ENCODE results near the gene TEAD1. TPM values are rescaled to one million over a fixed set of nuclear protein-coding genes. Genes with fewer than 3 reads are reported as not detected.

Gene TEAD1
- total RNA-seq, 2 donors from 2014 or later: 0.05 to 0.55 TPM

GRCh38 chr11:12838463-12839123 is 164.4 kb downstream of the TEAD1 start:
- DNase-seq (no peak), ATAC-seq (no peak)
- no peaks in the 10 kb centered on the region for H3K9me3 ChIP-seq (ENCODE audit: control insufficient read depth, low read length, poor library complexity, severe bottlenecking)
- H3K27ac Mint-ChIP-seq: no peak overlapping the region
- no peak overlapping the region for H3K4me3 Mint-ChIP-seq
- peaks cover 3% of the 10 kb centered on the region for H3K4me1 Mint-ChIP-seq
- H3K36me3 Mint-ChIP-seq (ENCODE audit: low read depth): no peaks in the 10 kb centered on the region
- peaks cover 29% of the 10 kb centered on the region for H3K27me3 Mint-ChIP-seq

DNA sequence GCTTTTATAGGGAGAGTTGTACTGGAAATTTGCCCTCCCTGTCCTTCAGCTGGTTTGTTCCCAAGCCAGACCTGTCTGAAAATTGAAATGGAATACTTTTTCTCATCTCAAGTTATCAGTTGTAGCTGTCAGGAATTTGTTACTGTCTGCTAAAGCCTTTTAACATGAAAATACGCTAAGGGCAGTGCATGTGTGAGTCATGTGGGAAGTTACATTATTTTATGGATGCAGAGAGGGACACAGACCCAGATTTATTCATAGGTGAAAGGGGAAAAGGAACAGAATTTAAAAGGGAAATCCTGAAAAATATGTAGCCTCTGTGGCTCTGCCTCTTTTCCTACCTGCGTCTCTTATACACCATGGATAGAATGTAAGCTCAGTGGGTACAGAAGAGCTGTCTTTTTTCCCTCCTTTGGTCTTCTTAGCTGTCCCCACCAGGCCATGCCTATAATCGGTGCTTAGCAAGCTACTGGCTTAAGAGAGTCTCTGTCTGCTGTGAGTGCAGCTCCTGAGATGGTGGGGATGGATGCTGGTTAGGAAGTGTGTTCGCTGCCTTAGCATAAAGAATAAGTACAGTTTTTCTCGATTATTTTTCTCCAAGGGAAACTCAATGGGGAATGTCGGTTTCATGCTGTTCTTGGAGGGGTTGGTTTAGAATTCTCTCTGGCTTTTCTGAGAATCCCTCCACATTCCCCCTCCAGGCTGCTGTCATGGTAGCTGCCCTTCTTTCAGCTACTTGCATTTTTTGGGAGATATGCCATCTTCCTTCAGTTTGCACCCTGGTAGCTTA is 166.8 kb downstream of the TEAD1 start:
- H3K27ac Mint-ChIP-seq: no peak overlapping the region

DNA sequence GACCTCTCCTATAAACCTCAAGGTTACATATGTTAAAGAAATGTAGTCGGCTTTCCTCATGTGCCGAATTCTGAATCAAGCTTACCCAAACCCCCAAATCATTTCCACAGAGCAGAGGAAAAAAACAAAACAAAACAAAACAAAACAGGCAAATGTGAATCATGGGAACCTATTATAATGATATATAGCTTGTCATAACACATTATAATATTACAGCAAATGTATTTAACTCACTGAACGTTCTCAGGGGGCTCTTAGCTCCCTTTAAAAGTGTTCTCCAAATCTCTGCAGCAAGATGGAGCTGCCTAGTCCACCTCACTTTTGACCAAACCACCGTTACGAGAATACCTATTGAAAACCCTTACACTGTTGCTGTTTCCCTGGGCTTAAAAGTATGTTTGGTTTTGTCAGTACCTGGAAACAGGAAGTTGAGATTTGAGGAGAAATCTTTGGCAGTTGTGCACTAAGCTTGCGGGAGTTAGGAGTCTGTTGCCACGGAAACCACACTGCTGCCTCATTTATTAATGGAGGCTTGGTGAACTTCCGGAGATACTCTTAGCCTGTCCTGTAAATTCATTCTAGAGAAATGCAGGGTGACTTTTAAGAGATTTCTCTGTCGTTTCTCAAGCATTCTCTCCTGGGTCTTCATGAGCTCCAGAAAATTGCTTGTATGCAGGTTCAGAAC is 167.9 kb downstream of the TEAD1 start:
- ATAC-seq: no peak
- no peak overlapping the region for H3K27ac Mint-ChIP-seq
- H3K9me3 ChIP-seq (ENCODE audit: control insufficient read depth, low read length, poor library complexity, severe bottlenecking): no peaks in the 10 kb centered on the region
- no peak for DNase-seq
- H3K4me3 Mint-ChIP-seq: no peak overlapping the region
- H3K27me3 Mint-ChIP-seq: peaks cover 13% of the 10 kb centered on the region
- no peaks in the 10 kb centered on the region for H3K36me3 Mint-ChIP-seq (ENCODE audit: low read depth)
- H3K4me1 Mint-ChIP-seq: peaks cover 3% of the 10 kb centered on the region

More for the DNA sequence above, 166.8 kb downstream of the TEAD1 start:
- H3K36me3 Mint-ChIP-seq (ENCODE audit: low read depth): no peaks in the 10 kb centered on the region
- DNase-seq (no peak), ATAC-seq (no peak)
- peaks cover 3% of the 10 kb centered on the region for H3K4me1 Mint-ChIP-seq
- H3K9me3 ChIP-seq (ENCODE audit: control insufficient read depth, low read length, poor library complexity, severe bottlenecking): no peaks in the 10 kb centered on the region
- peaks cover 5% of the 10 kb centered on the region for H3K27me3 Mint-ChIP-seq
- no peak overlapping the region for H3K4me3 Mint-ChIP-seq

DNA sequence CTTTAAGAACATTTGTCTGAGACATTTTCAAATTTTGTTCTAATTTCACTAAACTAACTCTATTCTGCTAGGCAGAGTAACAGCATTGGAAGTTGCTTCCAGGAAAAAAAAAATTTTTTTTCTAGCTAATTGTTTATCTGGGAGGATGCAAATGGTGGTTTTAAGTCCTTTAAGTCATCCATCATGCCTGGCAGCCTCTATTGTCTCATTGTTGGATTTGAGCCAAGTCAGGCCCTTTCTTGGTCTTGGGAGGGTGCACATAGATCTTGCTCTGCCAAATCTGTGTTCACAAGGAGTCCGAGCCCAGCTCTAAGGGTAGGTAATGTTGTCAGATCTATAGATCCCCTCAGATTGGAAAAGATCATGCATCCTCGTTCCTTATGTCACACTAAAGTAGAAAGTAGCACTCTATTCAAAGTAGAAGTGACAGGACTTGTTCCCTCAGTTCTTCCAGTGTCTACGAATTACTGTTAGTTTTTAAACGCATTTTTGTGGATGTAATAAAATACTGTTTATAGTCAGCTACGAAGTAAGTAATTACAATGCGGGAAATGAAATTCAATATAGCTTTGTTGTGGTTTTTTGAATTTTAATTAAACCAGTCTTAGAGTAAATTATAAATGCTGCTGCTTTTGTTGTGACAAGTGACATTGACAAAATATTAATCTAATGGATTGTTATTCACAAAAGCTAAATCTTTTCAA is 168.9 kb downstream of the TEAD1 start:
- Mint-ChIP-seq H3K27me3 (peaks cover 18% of the 10 kb centered on the region), H3K27ac (no peak overlapping the region), H3K36me3 (ENCODE audit: low read depth) (no peaks in the 10 kb centered on the region), H3K4me3 (no peak overlapping the region), H3K4me1 (peaks cover 3% of the 10 kb centered on the region)
- ATAC-seq: no peak
- H3K9me3 ChIP-seq (ENCODE audit: control insufficient read depth, low read length, poor library complexity, severe bottlenecking): no peaks in the 10 kb centered on the region
- DNase-seq: no peak

- H3K9me3 ChIP-seq (ENCODE audit: control insufficient read depth, low read length, poor library complexity, severe bottlenecking): no peaks in the 10 kb centered on the region
- no peak for DNase-seq
- Mint-ChIP-seq H3K4me3 (no peak overlapping the region), H3K36me3 (ENCODE audit: low read depth) (no peaks in the 10 kb centered on the region), H3K27ac (no peak overlapping the region), H3K4me1 (peaks cover 3% of the 10 kb centered on the region), H3K27me3 (peaks cover 31% of the 10 kb centered on the region)
- no peak for ATAC-seq
Measured at GRCh38 chr11:12845163-12845562, 170.9 kb downstream of the TEAD1 start.

DNA sequence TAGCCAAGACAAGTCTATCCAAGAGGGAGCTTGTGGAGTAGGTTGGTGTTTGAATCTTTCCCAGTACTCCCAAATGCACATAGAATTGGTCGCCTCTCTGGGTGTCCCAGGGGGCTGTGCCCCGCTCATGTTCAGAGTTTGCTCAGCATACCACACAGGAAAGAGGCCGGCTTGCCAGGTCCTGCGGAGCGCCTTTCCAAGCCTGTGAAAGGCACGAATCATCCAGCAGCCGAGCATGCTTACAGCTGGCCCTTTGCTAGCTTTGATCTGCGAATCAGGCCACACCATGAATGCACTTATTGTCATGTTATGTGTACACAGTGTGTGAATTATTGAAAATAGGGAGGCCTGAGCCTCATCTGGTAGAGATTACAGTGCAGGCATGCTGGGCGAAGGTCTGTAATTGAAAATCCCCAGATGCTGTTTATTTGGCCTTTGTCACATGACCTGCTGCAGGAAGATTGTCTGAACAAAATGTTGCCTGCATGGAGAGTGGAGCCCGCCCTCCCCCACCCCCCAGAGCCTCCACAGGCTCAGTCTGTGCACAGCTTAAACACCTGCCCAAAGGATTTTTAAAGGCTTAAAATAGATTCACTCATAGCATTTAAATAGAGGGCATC is 171.6 kb downstream of the TEAD1 start:
- H3K4me3 Mint-ChIP-seq: no peak overlapping the region
- H3K27ac Mint-ChIP-seq: no peak overlapping the region
- peaks cover 3% of the 10 kb centered on the region for H3K4me1 Mint-ChIP-seq
- DNase-seq (no peak), ATAC-seq (no peak)
- H3K9me3 ChIP-seq (ENCODE audit: control insufficient read depth, low read length, poor library complexity, severe bottlenecking): no peaks in the 10 kb centered on the region
- H3K27me3 Mint-ChIP-seq: peaks cover 38% of the 10 kb centered on the region
- no peaks in the 10 kb centered on the region for H3K36me3 Mint-ChIP-seq (ENCODE audit: low read depth)

GRCh38 chr11:12846786-12847615 is 172.8 kb downstream of the TEAD1 start:
- H3K4me1 Mint-ChIP-seq: peaks cover 5% of the 10 kb centered on the region
- H3K9me3 ChIP-seq (ENCODE audit: control insufficient read depth, low read length, poor library complexity, severe bottlenecking): no peaks in the 10 kb centered on the region
- peaks cover 40% of the 10 kb centered on the region for H3K27me3 Mint-ChIP-seq
- no peak overlapping the region for H3K4me3 Mint-ChIP-seq
- no peak for ATAC-seq
- H3K36me3 Mint-ChIP-seq (ENCODE audit: low read depth): no peaks in the 10 kb centered on the region
- DNase-seq: no peak
- H3K27ac Mint-ChIP-seq: no peak overlapping the region

- no peak for DNase-seq
- peaks cover 36% of the 10 kb centered on the region for H3K27me3 Mint-ChIP-seq
- peaks cover 5% of the 10 kb centered on the region for H3K4me1 Mint-ChIP-seq
- no peak overlapping the region for H3K4me3 Mint-ChIP-seq
- no peak overlapping the region for H3K27ac Mint-ChIP-seq
- no peak for ATAC-seq
- no peaks in the 10 kb centered on the region for H3K9me3 ChIP-seq (ENCODE audit: control insufficient read depth, low read length, poor library complexity, severe bottlenecking)
- no peaks in the 10 kb centered on the region for H3K36me3 Mint-ChIP-seq (ENCODE audit: low read depth)
Measured at GRCh38 chr11:12848413-12848812, 174.2 kb downstream of the TEAD1 start.

- Mint-ChIP-seq H3K27me3 (peaks cover 30% of the 10 kb centered on the region), H3K4me1 (peaks cover 5% of the 10 kb centered on the region), H3K27ac (no peak overlapping the region), H3K4me3 (no peak overlapping the region), H3K36me3 (ENCODE audit: low read depth) (no peaks in the 10 kb centered on the region)
- no peak for DNase-seq
- no peak for ATAC-seq
- H3K9me3 ChIP-seq (ENCODE audit: control insufficient read depth, low read length, poor library complexity, severe bottlenecking): no peaks in the 10 kb centered on the region
Measured at GRCh38 chr11:12853325-12853651, 179.1 kb downstream of the TEAD1 start.

DNA sequence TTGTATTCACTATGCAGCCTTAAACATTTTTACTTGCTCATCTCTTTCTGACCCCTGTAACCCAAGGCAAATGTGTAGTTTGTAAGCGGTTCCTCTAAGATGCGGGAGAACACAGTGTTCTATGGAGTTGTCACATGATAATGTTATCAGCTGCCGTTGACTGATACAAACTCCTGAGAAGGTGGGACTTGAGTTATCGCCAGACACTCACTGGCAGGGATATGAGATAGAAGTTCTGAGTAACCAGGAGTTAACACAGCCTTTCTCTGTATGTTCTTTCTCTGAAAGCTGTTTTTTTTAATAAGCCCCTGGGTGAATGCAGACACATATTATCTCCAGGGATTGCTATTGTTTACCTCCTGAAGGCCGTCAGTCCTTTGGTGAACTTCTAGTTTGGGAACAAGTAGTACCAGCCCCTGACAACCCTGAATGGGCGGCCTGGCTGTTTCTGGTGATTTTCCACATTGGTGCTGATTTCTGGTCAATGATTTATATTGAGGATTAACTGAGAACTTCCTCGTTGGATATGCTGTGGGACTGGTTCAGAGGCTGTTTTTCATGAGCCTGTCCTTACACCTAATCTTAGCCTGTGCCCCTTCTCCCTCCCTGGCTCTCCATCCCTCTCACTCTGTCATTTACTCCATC is 179.6 kb downstream of the TEAD1 start:
- no peaks in the 10 kb centered on the region for H3K36me3 Mint-ChIP-seq (ENCODE audit: low read depth)
- no peak overlapping the region for H3K4me3 Mint-ChIP-seq
- peaks cover 29% of the 10 kb centered on the region for H3K27me3 Mint-ChIP-seq
- no peak overlapping the region for H3K27ac Mint-ChIP-seq
- peaks cover 5% of the 10 kb centered on the region for H3K4me1 Mint-ChIP-seq
- H3K9me3 ChIP-seq (ENCODE audit: control insufficient read depth, low read length, poor library complexity, severe bottlenecking): no peaks in the 10 kb centered on the region
- ATAC-seq (no peak), DNase-seq (no peak)

DNA sequence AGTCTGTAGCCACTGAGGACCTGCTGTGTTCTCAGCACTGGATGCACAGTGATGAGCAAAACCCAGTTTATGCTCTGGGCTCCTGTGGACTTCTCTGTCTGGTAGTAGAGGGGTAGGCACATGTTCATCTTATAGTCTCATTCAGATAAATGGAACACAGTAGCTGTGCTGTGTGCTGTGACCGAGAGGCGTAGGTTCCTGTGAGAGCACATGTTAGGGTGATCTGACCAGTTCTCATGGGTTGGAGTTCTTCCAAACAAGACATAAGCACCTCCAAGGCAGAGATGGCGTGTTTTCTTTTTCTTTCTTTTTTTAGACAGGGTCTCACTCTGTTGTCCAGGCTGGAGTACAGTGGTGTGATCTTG is 180.1 kb downstream of the TEAD1 start:
- ATAC-seq: no peak
- no peak for DNase-seq
- Mint-ChIP-seq H3K27me3 (peaks cover 29% of the 10 kb centered on the region), H3K27ac (no peak overlapping the region), H3K4me3 (no peak overlapping the region), H3K36me3 (ENCODE audit: low read depth) (no peaks in the 10 kb centered on the region), H3K4me1 (peaks cover 5% of the 10 kb centered on the region)
- H3K9me3 ChIP-seq (ENCODE audit: control insufficient read depth, low read length, poor library complexity, severe bottlenecking): no peaks in the 10 kb centered on the region

- no peak overlapping the region for H3K27ac Mint-ChIP-seq
- H3K4me3 Mint-ChIP-seq: no peak overlapping the region
- peaks cover 5% of the 10 kb centered on the region for H3K4me1 Mint-ChIP-seq
- peaks cover 29% of the 10 kb centered on the region for H3K27me3 Mint-ChIP-seq
- DNase-seq (no peak), ATAC-seq (no peak)
- no peaks in the 10 kb centered on the region for H3K9me3 ChIP-seq (ENCODE audit: control insufficient read depth, low read length, poor library complexity, severe bottlenecking)
- H3K36me3 Mint-ChIP-seq (ENCODE audit: low read depth): no peaks in the 10 kb centered on the region
Measured at GRCh38 chr11:12854829-12855228, 180.6 kb downstream of the TEAD1 start.

Measured in T-helper 17 cell (primary cell).